Peyer's patch (tissue), 4 donors: ENCODE data around the gene SMOC1.

Experiments
- POLR2A ChIP-seq, 2 donors: fragments of 450-650 bp; IDR thresholded peaks; one replicate each; pipeline ENCODE4 v1.5.1; 2017; ENCODE audit warnings: antibody characterized with exemption in 2 of 2, mild to moderate bottlenecking in 2 of 2, moderate library complexity in 2 of 2
- TF ChIP-seq, protein P1 (sequence below), 6 experiments: fragments of 450-650 bp in 4 of 6; fragments of 200-600 bp in 2 of 6; sonication (generic) in 1 of 6; IDR thresholded peaks; one replicate each; pipeline ENCODE4 v1.5.1; 2017 to 2019; ENCODE audit warnings: antibody characterized with exemption in 6 of 6, mild to moderate bottlenecking in 3 of 6, moderate library complexity in 1 of 6

DNA sequence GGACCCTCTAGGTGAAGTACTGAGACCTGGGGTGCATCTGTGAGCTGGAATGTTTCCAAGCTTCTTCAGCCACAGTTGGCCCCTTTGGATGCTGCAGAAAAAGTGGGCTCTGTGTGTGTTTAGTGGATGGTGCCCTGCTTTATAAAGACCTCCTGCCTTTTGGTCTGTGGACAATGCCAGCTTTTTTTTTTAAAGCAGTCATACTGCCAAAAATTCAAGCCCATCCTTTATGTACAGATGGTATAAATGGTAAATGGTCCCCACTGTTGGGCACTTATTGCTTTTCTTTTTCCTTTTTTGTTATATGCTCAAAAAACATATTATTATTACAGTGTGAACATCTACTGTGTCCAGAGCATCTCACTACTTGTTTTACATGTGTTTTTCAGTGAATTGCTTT lies 81.1 kb downstream of the SMOC1 start:
- TF ChIP-seq, protein P1, sequence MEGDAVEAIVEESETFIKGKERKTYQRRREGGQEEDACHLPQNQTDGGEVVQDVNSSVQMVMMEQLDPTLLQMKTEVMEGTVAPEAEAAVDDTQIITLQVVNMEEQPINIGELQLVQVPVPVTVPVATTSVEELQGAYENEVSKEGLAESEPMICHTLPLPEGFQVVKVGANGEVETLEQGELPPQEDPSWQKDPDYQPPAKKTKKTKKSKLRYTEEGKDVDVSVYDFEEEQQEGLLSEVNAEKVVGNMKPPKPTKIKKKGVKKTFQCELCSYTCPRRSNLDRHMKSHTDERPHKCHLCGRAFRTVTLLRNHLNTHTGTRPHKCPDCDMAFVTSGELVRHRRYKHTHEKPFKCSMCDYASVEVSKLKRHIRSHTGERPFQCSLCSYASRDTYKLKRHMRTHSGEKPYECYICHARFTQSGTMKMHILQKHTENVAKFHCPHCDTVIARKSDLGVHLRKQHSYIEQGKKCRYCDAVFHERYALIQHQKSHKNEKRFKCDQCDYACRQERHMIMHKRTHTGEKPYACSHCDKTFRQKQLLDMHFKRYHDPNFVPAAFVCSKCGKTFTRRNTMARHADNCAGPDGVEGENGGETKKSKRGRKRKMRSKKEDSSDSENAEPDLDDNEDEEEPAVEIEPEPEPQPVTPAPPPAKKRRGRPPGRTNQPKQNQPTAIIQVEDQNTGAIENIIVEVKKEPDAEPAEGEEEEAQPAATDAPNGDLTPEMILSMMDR (IDR thresholded peaks at IDR 0.05) = no peak
- no peak for TF ChIP-seq POLR2A (IDR thresholded peaks at IDR 0.05)
